H1 (cell line): ENCODE data around the gene SPATS2L. TPM values are rescaled to one million over a fixed set of nuclear protein-coding genes. Genes with fewer than 3 reads are reported as not detected.

ENCODE experiments used
- CTCF ChIA-PET: fragments of 300-600 bp; sonication (Branson Sonifier 250); formaldehyde crosslinking; loops from one replicate; lab custom pipeline; 2021; ENCODE audit not compliant: partially characterized antibody; lab: Charles Lee
- POLR2A ChIA-PET: fragments of 300-600 bp; sonication (Branson Sonifier 250); formaldehyde crosslinking; loops from one replicate; lab custom pipeline; 2021; ENCODE audit warnings: inconsistent platforms; ENCODE audit not compliant: partially characterized antibody; lab: Charles Lee
- DNase-seq, 2 experiments: peaks; one replicate each; pipeline versions ENCODE4 v3.0.0 to v3.0.0-alpha.2; 2010 to 2022; ENCODE audit warnings: low spot score in 2 of 2, low read depth in 1 of 2, mixed read lengths in 1 of 2
- FAIRE-seq: peaks from 2 replicates; lab custom pipeline; 2011; peaks lifted over from hg19 to GRCh38; lab: Jason Lieb, UNC
- H2AFZ ChIP-seq: 2 replicates; pipeline ENCODE4 v1.8.1; 2012; ENCODE audit warnings: low read length, inconsistent platforms
- H2AK5ac ChIP-seq: 2 replicates; pipeline ENCODE4 v1.6.1; 2013; ENCODE audit warnings: low read depth, low read length
- H2BK120ac ChIP-seq: replicated peaks from 2 replicates; pipeline ENCODE3; 2013; ENCODE audit warnings: low read depth, low read length, inconsistent platforms
- H2BK12ac ChIP-seq: 2 replicates; pipeline ENCODE4 v1.6.1; 2013; ENCODE audit warnings: low read depth, low read length
- H2BK15ac ChIP-seq: 2 replicates; pipeline ENCODE4 v1.6.1; 2013; ENCODE audit warnings: low read length
- H2BK20ac ChIP-seq: 2 replicates; pipeline ENCODE4 v1.6.1; 2013; ENCODE audit warnings: low read length
- H2BK5ac ChIP-seq: 2 replicates; pipeline ENCODE4 v1.6.1; 2013; ENCODE audit warnings: low read depth, low read length
- H3K14ac ChIP-seq: 2 replicates; pipeline ENCODE4 v1.6.1; 2013; ENCODE audit warnings: inconsistent platforms; ENCODE audit not compliant: insufficient read length
- H3K18ac ChIP-seq: 2 replicates; pipeline ENCODE4 v1.6.1; 2013; ENCODE audit warnings: low read length; ENCODE audit errors: extremely low read depth
- H3K23ac ChIP-seq: 2 replicates; pipeline ENCODE4 v1.6.1; 2013; ENCODE audit warnings: inconsistent platforms; ENCODE audit not compliant: insufficient read length
- H3K23me2 ChIP-seq: 2 replicates; pipeline ENCODE4 v1.6.1; 2013; ENCODE audit warnings: low read depth, low read length
- H3K27ac ChIP-seq: 2 replicates; pipeline ENCODE4 v1.6.1; 2011; ENCODE audit warnings: low read depth, low read length, inconsistent platforms
- H3K27me3 ChIP-seq, 4 experiments: replicated peaks in 1 of 4; 1 replicate in 1 of 4; 2 replicates in 3 of 4; pipeline versions ENCODE4 v1.6.1 to v1.8.1; 2011 to 2013; ENCODE audit warnings: low read length in 3 of 4, mild to moderate bottlenecking in 3 of 4, inconsistent platforms in 2 of 4, mixed read lengths in 2 of 4, moderate library complexity in 1 of 4; ENCODE audit not compliant: control insufficient read depth in 3 of 4, insufficient read depth in 3 of 4; ENCODE audit errors: extremely low read depth in 1 of 4
- H3K36me3 ChIP-seq, 4 experiments: 2 replicates each; pipeline versions ENCODE4 v1.6.1 to v1.8.1; 2011 to 2013; ENCODE audit warnings: mild to moderate bottlenecking in 4 of 4, low read length in 3 of 4, moderate library complexity in 2 of 4, control low read depth in 1 of 4, inconsistent platforms in 1 of 4; ENCODE audit not compliant: insufficient read depth in 4 of 4, control insufficient read depth in 2 of 4
- H3K4ac ChIP-seq: replicated peaks from 2 replicates; pipeline ENCODE3; 2013; ENCODE audit warnings: low read length, low read depth, mixed read lengths, inconsistent platforms; ENCODE audit not compliant: insufficient read length
- H3K4me1 ChIP-seq, 4 experiments: replicated peaks in 1 of 4; 1 replicate in 1 of 4; 2 replicates in 3 of 4; pipeline versions ENCODE4 v1.6.1 to v1.8.1; 2011 to 2013; ENCODE audit warnings: low read length in 3 of 4, inconsistent platforms in 2 of 4, mixed read lengths in 1 of 4; ENCODE audit not compliant: insufficient read depth in 4 of 4, control insufficient read depth in 3 of 4
- H3K4me2 ChIP-seq, 2 experiments: 2 replicates each; pipeline versions ENCODE4 v1.6.1 to v1.8.1; 2011 to 2013; ENCODE audit warnings: low read depth in 2 of 2, low read length in 2 of 2, control low read depth in 1 of 2, inconsistent platforms in 1 of 2, mild to moderate bottlenecking in 1 of 2; ENCODE audit not compliant: insufficient read depth in 1 of 2
- H3K4me3 ChIP-seq, 4 experiments: fragments of 200-600, 300-600 bp in 1 of 4; sonication (generic), shearing (Covaris generic), sonication (Bioruptor Twin) in 1 of 4; 2 replicates each; pipeline versions ENCODE4 v1.5.1 to v1.8.1; 2011 to 2016; ENCODE audit warnings: low read length in 4 of 4, low read depth in 3 of 4, control low read depth in 2 of 4, inconsistent platforms in 2 of 4, mild to moderate bottlenecking in 2 of 4, mixed read lengths in 1 of 4, moderate library complexity in 1 of 4; ENCODE audit not compliant: insufficient read depth in 2 of 4; ENCODE audit errors: extremely low read depth in 1 of 4
- H3K56ac ChIP-seq: replicated peaks from 2 replicates; pipeline ENCODE3; 2013; ENCODE audit warnings: low read depth, mild to moderate bottlenecking, mixed read lengths, low read length, inconsistent platforms; ENCODE audit not compliant: insufficient read length
- H3K79me1 ChIP-seq: 2 replicates; pipeline ENCODE4 v1.6.1; 2013; ENCODE audit warnings: low read depth, low read length, control low read depth
- H3K79me2 ChIP-seq, 2 experiments: 2 replicates each; pipeline versions ENCODE4 v1.6.1 to v1.8.1; 2012 to 2013; ENCODE audit warnings: low read length in 2 of 2, mild to moderate bottlenecking in 2 of 2, inconsistent platforms in 1 of 2; ENCODE audit not compliant: insufficient read depth in 2 of 2, control insufficient read depth in 1 of 2
- H3K9ac ChIP-seq, 4 experiments: replicated peaks in 1 of 4; 1 replicate in 1 of 4; 2 replicates in 3 of 4; pipeline versions ENCODE4 v1.6.1 to v1.8.1; 2011 to 2013; ENCODE audit warnings: low read depth in 3 of 4, low read length in 3 of 4, control low read depth in 2 of 4, mild to moderate bottlenecking in 2 of 4, moderate library complexity in 2 of 4, inconsistent platforms in 1 of 4; ENCODE audit errors: extremely low read depth in 1 of 4
- H3K9me3 ChIP-seq, 2 experiments: 2 replicates each; pipeline versions ENCODE4 v1.6.1 to v1.8.1; 2012 to 2013; ENCODE audit warnings: mild to moderate bottlenecking in 2 of 2, moderate library complexity in 2 of 2, control low read depth in 1 of 2, inconsistent platforms in 1 of 2, low read depth in 1 of 2, low read length in 1 of 2, mixed read lengths in 1 of 2; ENCODE audit not compliant: insufficient read depth in 2 of 2
- H4K20me1 ChIP-seq, 2 experiments: replicated peaks in 1 of 2; 2 replicates each; pipeline versions ENCODE3 to v1.8.1; 2011 to 2013; ENCODE audit warnings: inconsistent platforms in 2 of 2, low read length in 2 of 2, mild to moderate bottlenecking in 1 of 2; ENCODE audit not compliant: insufficient read depth in 2 of 2, control insufficient read depth in 1 of 2
- H4K5ac ChIP-seq: 2 replicates; pipeline ENCODE4 v1.6.1; 2013; ENCODE audit warnings: low read length, low read depth, mixed read lengths, inconsistent platforms; ENCODE audit not compliant: insufficient read length
- H4K8ac ChIP-seq: 2 replicates; pipeline ENCODE4 v1.8.0; 2013; ENCODE audit warnings: mild to moderate bottlenecking, moderate library complexity, low read length, inconsistent platforms; ENCODE audit not compliant: insufficient read depth; ENCODE audit errors: extremely low read depth
- H4K91ac ChIP-seq: replicated peaks from 2 replicates; pipeline ENCODE3; 2013; ENCODE audit warnings: low read length, mixed read lengths, inconsistent platforms; ENCODE audit not compliant: insufficient read length
- ASH2L ChIP-seq: fragments of 200-600, 300-600 bp; sonication (generic); IDR thresholded peaks from one replicate; pipeline ENCODE4 v1.7.1; 2017; ENCODE audit warnings: low read length
- CREB1 ChIP-seq: IDR thresholded peaks from 2 replicates; pipeline ENCODE4 v1.6.1; 2012; ENCODE audit warnings: inconsistent platforms
- JUND ChIP-seq: IDR thresholded peaks from 2 replicates; pipeline ENCODE4 v1.6.1; 2011; ENCODE audit warnings: mild to moderate bottlenecking, improper control_type of control experiment, low read length
- RBBP5 ChIP-seq: IDR thresholded peaks from 2 replicates; pipeline ENCODE4 v1.7.1; 2012; ENCODE audit warnings: low read depth, mild to moderate bottlenecking, inconsistent platforms, low read length, moderate library complexity, borderline replicate concordance
- RFX5 ChIP-seq: IDR thresholded peaks from 2 replicates; pipeline ENCODE4 v1.6.1; 2011; ENCODE audit warnings: low read depth, low read length, improper control_type of control experiment, borderline replicate concordance
- SIN3A ChIP-seq, 2 experiments: IDR thresholded peaks in 1 of 2; conservative IDR thresholded peaks in 1 of 2; 2 replicates each; pipeline ENCODE4 v1.6.1; 2011 to 2012; ENCODE audit warnings: low read length in 2 of 2, improper control_type of control experiment in 1 of 2, low read depth in 1 of 2, mild to moderate bottlenecking in 1 of 2
- WGBS, 2 experiments: shearing (Covaris generic) in 1 of 2; methylation state at CpG; one replicate each; pipeline versions ENCODE4 v1.1.6 to v1.1.7; 2013 to 2015; ENCODE audit warnings: low lambda C conversion rate in 2 of 2, mixed read lengths in 2 of 2, inconsistent platforms in 1 of 2, low coverage in 1 of 2, missing lambda C conversion rate in 1 of 2; ENCODE audit not compliant: insufficient replicate concordance in 2 of 2, insufficient coverage in 1 of 2, insufficient read length in 1 of 2; ENCODE audit errors: extremely low coverage in 1 of 2, missing lambda C conversion rate in 1 of 2; 5-methylcytosine and 5-hydroxymethylcytosine counted together
- polyA plus RNA-seq, 7 experiments: library from polyadenylated mRNA; depleted of rRNA in 3 of 7; stranded (reverse) in 5 of 7; unstranded in 2 of 7; fragments of >200 nt in 5 of 7; fragments of 200-250 nt in 2 of 7; gene quantifications; 1 replicate in 5 of 7; 2 replicates in 1 of 7; 4 replicates in 1 of 7; pipeline versions ENCODE4 v1.2.1 to v1.2.3, GENCODE V29; 2011 to 2013; ENCODE audit warnings: missing spikeins in 2 of 7, mixed read lengths in 2 of 7
- total RNA-seq: library from RNA; stranded (reverse); fragmentation: NEBNext Ultra II Directional; extraction: Animal tissue kit (Norgen Biotek cat#: 25700); gene quantifications from 2 replicates; pipeline ENCODE4 v1.2.1, GENCODE V29; 2021

SPATS2L gene
- total and polyA plus RNA-seq, 2 of the 8 experiments (the other 6 are each of a cell fraction or from before 2014, with no cell fraction given), result 67.3 to 189 TPM

DNA sequence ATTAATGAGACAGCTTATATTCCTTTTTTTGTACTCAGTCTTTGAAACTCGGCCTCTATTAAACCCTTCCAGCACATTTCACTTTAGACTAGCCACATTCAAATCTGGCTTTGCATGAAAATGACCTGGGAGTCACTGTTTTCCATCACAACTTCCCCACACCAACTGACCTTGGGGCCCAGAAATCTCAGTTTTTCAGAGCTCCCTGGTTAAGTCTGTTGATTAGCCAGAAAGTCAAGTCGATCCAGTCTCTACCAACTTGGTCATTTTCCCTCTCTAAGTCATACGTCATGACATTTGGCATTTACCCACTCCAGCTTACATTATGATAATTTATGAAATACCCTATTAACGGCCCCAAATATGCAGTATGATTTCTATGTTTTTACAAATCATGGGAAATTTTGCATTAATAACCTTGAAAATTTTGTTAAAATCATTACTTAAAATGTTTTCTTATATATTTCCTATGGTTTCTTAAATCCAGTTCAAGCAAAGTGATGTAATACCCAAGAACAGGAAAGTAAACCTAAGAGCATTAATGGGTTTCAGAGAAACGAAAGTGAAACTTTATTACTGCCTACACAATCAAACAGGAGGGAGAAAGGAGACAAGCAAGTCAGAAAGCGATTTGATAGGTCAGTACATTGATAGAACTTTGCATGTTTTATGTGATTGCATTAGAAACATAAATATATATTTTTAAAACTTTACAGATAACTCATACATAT, 77.1 kb downstream of the SPATS2L start:
- Histone ChIP-seq H3K27ac (no peak overlapping the region), H2BK15ac (no peak overlapping the region), H3K18ac (no peak overlapping the region), H4K5ac (peak overlapping the region; percentile 87), H3K23me2 (no peaks in the 10 kb centered on the region), H3K4me2 (peak overlapping the region; percentile 20 to 53; a peak in 3 of 4 replicates), H2BK120ac (no peak overlapping the region), H3K23ac (no peak overlapping the region), H3K36me3 (0 out of 8 replicates have a peak, but pooled peaks cover 0 to under 1% (median 0%) of the 10 kb centered on the region in 4 experiments), H2BK12ac (no peak overlapping the region), H4K91ac (no peak overlapping the region), H4K8ac (no peak overlapping the region), H2AFZ (no peak overlapping the region), H3K4me3 (peak overlapping the region in 1 of 4 experiments; percentile 39; a peak in 1 of 8 replicates), H2BK20ac (no peak overlapping the region), H3K14ac (no peak overlapping the region), H3K79me1 (peaks cover 4% of the 10 kb centered on the region; the same call in 1 of the 2 replicates), H3K4me1 (peaks cover 13 to 33% (median 30%) of the 10 kb centered on the region in 4 experiments), H2AK5ac (no peak overlapping the region), H3K9me3 (no peaks in the 10 kb centered on the region), H2BK5ac (no peak overlapping the region), H4K20me1 (no peaks in the 10 kb centered on the region), H3K4ac (no peak overlapping the region), H3K27me3 (no peaks in the 10 kb centered on the region), H3K56ac (no peak overlapping the region), H3K79me2 (peaks cover 0 to 89% of the 10 kb centered on the region in 2 experiments; a peak in 3 of 4 replicates), H3K9ac (no peak overlapping the region)
- POLR2A ChIA-PET, result interaction anchor here (1.4 kb wide), 1 partner anchor 21 kb away, joined by 3 read pairs; no protein-coding TSS in a partner anchor
- FAIRE-seq, result no peak
- CTCF ChIA-PET, result interaction anchor here (0.7 to 2.3 kb wide), 2 partner anchors 29 to 399 kb away, joined by 3 to 8 read pairs; no protein-coding TSS in a partner anchor
- TF ChIP-seq RFX5, result no peak
- no peak for TF ChIP-seq JUND
- TF ChIP-seq RBBP5, result no peak
- no peak for TF ChIP-seq CREB1
- TF ChIP-seq ASH2L, result no peak
- no peak for TF ChIP-seq SIN3A (conservative IDR thresholded peaks at IDR 0.05 in 1 of 2, IDR thresholded peaks at IDR 0.05 in 1 of 2; ENCODE audit: low read depth in 1 of 2, low read length in 2 of 2)
- DNase-seq, result no peak
- WGBS, 2 experiments, result 63% methylated on average over 6 of the region's 6 CpGs; no CpG with 5 or more reads in 1 of the 2 experiments
